Right lung (tissue), 5 donors: ENCODE results near the gene RIPOR1. TPM values are rescaled to one million over a fixed set of nuclear protein-coding genes. Genes with fewer than 3 reads are reported as not detected.
"Not testable (repeated sequence)": the region's sequence is repeated elsewhere in the genome, so short reads cannot be mapped to it uniquely, and the experiment has no call there.

Experiments used
- DNase-seq, 2 donors: peaks; one replicate each; pipeline ENCODE4 v3.0.0-alpha.2; 2013
- polyA plus RNA-seq, 5 donors: library from polyadenylated mRNA; unstranded; fragments of 120-200 nt; gene quantifications; one replicate each; pipeline versions ENCODE4 v1.2.1 to v1.2.3, GENCODE V29; 2013; ENCODE audit warnings: inconsistent platforms in 1 of 5, low replicate concordance in 1 of 5; ENCODE audit not compliant: insufficient read length in 5 of 5, insufficient read depth in 1 of 5

RIPOR1 gene
- polyA plus RNA-seq, 5 donors, result 38.3 to 62.4 (median 53.0) TPM

- not testable (repeated sequence) for DNase-seq
Observed at GRCh38 chr16:67513892-67514291, 14.7 kb upstream of the RIPOR1 start.

DNA sequence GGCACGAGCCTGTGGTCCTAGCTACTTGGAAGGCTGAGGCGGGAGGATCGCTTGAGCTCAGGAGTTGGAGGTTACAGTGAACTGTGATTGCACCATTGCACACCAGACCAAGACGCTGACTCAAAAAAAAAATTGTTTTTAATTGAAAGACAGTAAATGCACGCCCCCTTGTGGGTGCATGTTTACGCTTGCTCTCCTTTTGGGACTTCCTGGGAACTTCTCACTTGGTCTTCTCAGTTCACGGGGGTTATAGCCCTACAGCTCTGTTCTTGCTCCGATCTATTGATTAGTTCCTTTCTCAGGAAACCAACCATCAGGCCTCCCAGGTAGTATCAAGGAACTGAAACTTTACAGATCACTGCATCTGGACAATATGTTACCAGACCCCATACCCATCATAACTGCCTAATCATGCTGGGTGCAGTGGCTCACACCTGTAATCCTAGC lies 14.2 kb upstream of the RIPOR1 start:
- peak in 1 of 2 donors; percentile 51 for DNase-seq

- no peak for DNase-seq
Observed at GRCh38 chr16:67516296-67517154, 12.1 kb upstream of the RIPOR1 start.

DNA sequence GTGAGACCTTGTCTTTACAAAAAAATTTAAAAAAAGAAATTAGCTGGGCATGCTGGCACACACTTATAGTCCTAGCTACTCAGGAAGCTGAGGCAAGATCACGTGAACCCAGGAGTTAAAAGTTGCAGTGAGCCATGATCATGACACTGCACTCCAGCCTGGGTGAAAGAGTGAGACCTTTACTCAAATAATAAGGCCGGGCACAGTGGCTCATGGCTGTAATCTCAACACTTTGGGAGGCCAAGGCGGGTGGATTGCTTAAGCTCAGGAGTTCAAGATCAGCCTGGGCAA lies 11.5 kb upstream of the RIPOR1 start:
- no peak for DNase-seq

DNA sequence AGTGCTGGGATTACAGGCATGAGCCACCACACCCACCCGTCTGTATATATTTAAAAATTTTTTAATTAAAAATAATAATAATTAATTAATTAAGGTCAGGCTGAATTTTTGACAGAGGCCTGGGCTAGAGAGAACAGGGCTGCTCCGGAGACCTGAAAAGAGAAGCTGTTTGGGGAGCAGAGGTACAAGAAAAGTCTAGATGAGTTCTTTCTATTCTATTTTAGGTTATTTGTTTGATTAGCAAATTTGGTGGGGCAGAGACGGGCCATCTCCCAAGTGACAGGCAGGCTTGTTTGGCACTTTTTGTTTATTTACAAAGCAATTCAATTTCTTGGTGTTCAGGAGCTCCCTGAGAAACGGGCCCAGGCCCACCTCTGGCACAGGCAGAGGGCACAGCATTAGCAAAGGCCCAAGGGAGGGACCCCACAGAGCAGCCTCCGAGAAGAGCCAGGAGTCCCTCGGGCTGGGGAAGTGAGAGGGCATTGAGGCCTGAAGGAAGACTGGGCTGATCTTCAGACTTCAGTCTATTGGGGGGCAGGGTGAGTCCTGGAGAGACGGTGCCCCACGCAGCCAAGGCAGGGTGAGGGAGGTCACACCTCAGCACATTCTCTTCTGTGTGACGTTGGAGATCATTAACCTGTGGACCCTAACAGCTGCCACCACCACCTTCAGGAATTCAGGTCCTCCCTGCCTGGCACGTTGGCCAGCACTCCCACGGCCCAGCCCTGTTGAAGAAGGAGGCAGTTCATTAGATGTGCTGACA lies 10.8 kb upstream of the RIPOR1 start:
- no peak for DNase-seq

GRCh38 chr16:67518676-67519075 lies 10.0 kb upstream of the RIPOR1 start:
- DNase-seq, result no peak

GRCh38 chr16:67519242-67519641 lies 9.4 kb upstream of the RIPOR1 start:
- DNase-seq, result no peak

DNA sequence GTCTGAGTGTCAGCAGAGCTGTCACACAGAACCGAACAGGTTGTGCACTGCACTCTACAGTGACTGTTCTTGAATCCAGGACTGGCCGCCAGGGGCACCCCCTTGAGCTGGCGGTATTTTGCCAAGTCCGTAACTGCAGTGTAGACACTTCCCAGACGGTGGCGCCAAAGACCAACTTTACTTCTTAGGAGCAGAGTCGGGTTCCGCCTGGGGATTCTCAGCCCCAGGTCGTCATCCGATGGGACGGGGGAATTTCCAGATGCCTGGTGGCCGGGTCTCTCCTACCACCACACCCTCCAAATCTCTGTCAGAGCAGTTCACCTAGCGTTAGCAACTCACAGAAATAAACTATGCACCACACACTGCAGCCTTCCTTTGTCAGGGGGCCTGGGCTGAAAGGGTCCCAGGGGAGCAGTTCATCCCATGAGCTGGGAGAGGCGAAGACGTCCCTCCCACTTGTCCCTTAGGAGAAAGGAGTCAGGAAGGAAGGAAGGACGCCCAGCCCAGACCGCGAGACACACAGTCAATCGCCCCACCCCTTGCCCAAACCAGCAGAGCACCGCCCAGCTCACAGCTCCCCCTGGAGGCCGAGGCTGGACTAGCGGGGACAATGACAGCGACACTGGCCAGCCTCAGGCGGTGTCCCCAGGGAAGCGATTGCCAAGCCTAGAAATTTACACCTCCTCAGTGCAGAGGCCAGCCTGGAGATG lies 7.4 kb upstream of the RIPOR1 start:
- peak; percentile 92 to 96 for DNase-seq

- DNase-seq, result no peak
Observed at GRCh38 chr16:67525176-67525860, 3.3 kb upstream of the RIPOR1 start.

DNA sequence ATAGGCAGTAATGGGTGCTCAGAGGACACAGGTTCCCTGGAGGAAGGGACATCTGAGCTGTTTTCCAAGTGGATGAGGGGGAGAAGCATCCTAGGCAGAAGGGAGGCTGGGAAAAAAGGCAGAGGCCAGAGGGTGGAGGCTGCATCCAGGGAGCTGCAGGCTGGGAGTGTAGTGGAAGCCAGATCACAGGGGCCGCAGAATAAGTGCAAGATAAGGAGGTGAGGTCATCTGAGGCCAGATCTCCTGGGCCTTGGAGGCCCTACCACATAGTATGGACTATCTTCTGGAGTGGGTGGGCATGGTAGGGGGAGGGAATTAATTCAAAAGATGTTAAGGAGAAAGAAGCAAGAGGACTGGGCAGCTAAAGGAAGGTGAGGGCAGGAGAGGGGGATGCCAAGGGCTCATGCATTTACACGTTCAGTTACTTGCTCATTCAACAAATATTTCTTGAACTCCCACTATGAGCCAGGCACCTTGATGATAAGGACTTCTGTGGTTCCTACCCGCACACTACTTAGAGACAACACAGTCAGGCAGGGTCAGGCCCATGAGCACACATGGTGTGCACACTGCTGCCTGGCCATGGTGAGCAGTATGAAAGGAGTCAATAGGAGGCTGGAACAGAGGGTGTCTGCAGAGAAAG lies 2.4 kb upstream of the RIPOR1 start:
- no peak for DNase-seq

DNA sequence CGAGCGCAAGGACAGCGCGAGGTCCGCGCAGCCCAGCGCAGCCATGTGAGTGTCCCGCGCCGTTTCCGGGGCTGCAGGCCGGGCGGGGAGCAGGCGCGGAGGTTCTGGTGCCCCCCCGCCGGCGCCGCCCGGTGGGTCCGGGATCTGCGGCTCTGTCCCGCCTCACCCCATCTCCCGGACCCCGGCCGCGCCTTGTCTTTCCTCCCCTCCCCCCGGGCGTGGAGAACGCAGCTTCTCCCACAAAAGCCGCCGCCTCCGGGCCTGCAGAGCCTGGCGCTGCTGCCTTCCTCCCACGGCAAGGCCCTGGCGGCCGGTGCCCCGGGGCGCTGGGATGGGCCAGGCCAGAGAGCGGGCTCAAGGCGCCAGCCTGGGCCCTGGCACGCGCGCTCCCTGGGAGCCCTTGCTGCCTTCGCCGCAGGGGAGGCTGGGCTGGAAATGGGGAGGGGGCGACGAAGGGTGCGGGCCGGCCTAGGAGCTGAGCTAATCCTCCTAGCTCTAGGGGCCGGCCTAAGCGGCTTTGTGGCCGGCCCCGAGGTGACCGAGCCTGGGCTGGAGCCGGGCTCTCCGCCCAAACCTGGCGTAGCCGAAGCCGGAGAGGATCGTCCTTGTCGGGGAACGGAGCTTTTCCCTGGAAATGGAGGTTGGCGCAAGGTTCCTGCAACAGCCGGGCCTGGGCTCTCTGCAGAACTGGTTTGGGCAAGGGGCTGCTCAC lies 397 bp downstream of the RIPOR1 start:
- DNase-seq, result peak; percentile 31 to 47

- DNase-seq, result no peak
Observed at GRCh38 chr16:67529582-67530012, 968 bp downstream of the RIPOR1 start.

GRCh38 chr16:67530013-67530939 lies 1.6 kb downstream of the RIPOR1 start:
- DNase-seq, result peak; percentile 59 to 70

- DNase-seq, result no peak
Observed at GRCh38 chr16:67531247-67531646, 2.6 kb downstream of the RIPOR1 start.

DNA sequence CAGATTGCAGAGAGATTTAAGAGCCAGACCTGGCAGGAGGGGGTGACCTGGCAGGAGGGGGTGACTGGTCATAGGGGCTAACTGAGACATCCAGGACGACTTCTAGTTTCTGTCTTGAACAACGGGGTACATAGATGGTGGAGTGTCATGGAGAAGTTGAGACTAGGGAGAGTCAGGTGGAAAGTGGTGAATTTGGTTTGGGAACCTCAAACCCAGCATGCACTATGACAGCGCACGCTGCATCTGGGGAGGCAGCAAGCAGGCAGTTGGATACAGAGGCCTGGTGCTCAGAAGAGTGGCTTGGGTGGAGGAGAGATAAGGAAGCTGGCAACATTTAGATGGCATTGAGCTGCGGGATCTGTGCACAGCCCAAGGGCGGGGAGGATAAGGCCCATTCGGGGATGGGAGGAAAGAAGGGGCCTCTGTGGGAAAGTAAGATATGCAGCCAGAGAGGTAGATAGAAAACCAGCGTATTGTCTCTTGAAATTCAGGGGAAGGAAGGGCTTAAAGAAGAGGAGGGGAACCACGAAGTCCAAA lies 4.5 kb downstream of the RIPOR1 start:
- DNase-seq, result no peak

DNA sequence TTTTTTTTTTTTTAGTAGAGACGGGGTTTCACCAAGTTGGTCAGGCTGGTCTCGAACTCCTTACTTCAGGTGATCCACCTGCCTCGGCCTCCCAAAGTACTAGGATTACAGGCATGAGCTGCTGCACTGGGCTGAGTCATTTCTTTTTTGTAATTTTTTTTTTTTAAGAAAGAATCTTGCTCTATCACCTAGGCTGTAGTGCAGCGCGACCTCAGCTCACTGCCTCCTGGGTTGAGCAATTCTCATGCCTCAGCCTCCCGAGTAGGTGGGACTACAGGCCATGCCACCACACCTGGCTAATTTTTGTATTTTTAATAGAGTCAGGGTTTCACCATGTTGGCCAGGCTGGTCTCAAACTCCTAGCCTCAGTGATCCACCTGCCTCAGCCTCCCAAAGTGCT lies 5.4 kb downstream of the RIPOR1 start:
- not testable (repeated sequence) for DNase-seq

GRCh38 chr16:67534431-67534830 lies 5.8 kb downstream of the RIPOR1 start:
- no peak for DNase-seq

DNA sequence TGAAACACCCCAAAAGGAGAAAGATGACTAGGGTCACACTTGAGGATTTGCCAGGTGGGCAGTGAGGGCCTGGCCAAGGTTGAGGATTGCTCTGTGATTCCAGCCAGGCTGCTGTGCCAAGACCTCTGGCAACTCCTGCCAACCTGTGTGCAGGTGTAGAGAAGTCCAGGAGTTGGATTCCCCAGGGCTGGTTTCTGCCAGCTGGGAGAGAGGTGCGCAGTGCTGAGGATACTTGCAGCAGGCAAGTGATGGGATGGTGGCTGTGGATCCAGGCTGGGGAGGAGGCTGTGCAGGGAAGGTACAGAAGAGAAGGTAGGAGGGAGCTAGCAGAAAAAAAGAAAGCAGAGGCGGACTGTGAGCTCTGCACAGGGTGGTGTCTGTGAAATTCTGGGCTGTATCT lies 6.6 kb downstream of the RIPOR1 start:
- no peak for DNase-seq

DNA sequence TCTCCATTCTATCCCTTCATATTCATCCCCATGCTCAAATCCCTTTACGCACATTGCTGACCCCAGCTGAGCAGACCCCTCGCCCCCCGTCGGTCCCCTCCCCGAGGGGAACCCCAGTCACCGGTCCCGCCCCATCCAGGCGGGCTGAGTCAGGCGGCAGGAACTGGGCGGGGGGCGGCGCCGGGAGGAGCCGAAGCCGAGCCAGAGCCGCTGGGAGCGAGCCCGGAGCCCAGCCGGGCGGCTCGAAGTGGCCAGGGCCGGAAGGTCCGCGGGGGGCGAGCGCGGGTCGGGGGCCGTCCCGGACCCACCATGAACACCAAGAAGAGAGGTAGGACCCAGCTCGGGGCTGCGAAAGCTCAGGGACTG lies 8.6 kb downstream of the RIPOR1 start:
- DNase-seq, result peak; percentile 62 to 63
